Skeletal muscle satellite cell (primary cell): ENCODE data around the gene CDON.

Experiments used
- H3K27me3 ChIP-seq: 2 replicates; pipeline ENCODE4 v1.7.0; 2013; ENCODE audit warnings: low read length; ENCODE audit not compliant: control insufficient read depth, insufficient read depth
- H3K36me3 ChIP-seq: 2 replicates; pipeline ENCODE4 v1.7.0; 2013; ENCODE audit warnings: mild to moderate bottlenecking, control low read depth, low read length; ENCODE audit not compliant: insufficient read depth
- H3K4me1 ChIP-seq: 2 replicates; pipeline ENCODE4 v1.7.0; 2013; ENCODE audit warnings: low read length; ENCODE audit not compliant: control insufficient read depth, insufficient read depth
- H3K4me2 ChIP-seq: 2 replicates; pipeline ENCODE4 v1.7.0; 2013; ENCODE audit warnings: mild to moderate bottlenecking, low read length
- H3K4me3 ChIP-seq: 2 replicates; pipeline ENCODE4 v1.7.0; 2013; ENCODE audit warnings: low read length
- H3K9ac ChIP-seq: 2 replicates; pipeline ENCODE4 v1.7.0; 2013; ENCODE audit warnings: mild to moderate bottlenecking, low read depth, low read length, moderate library complexity
- H3K9me3 ChIP-seq: replicated peaks from 2 replicates; pipeline ENCODE4 v1.7.0; 2013; ENCODE audit warnings: mild to moderate bottlenecking, control low read depth, low read length

CDON gene

DNA sequence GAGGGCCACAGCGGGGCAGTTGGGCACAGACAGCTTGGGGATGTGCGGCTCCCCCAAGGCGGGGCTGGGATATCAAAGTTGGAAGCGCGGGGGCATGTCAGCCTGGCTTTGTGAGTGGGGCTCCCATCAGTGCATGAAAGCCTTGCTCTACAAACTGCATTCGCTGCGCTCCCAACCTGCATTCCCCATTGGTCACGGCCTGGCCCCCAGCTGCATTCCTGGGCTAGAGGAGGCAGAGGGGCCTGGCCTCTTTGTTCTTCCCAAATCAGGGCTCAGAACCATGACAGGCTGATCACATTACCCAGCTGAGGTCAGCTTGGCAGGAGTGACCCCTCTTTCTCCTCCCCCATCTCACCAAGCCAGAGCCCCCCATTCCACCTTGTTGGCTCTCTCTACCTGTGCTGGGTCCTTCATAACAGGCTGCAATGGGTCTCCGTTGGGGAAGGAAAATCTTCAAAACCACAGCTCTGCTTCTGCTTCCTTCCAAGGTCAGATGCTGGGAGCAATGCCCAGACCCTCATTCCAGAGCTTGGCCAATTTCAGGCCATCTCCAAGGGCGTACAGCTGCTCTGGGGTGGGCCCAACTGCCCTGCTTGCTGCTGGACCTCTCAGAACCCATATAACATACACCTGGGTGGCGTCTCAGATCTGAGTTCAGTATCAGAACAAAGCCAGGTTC lies 38.7 kb upstream of the CDON start:
- Histone ChIP-seq H3K36me3 (no peaks in the 10 kb centered on the region), H3K4me2 (no peak overlapping the region), H3K4me1 (no peaks in the 10 kb centered on the region), H3K9ac (no peak overlapping the region), H3K27me3 (peaks cover 44% of the 10 kb centered on the region), H3K4me3 (no peak overlapping the region), H3K9me3 (no peaks in the 10 kb centered on the region)

GRCh38 chr11:126100716-126101115 lies 38.0 kb upstream of the CDON start:
- H3K9ac ChIP-seq, result no peak overlapping the region
- H3K4me3 ChIP-seq, result no peak overlapping the region
- peaks cover 46% of the 10 kb centered on the region for H3K27me3 ChIP-seq
- no peaks in the 10 kb centered on the region for H3K36me3 ChIP-seq
- H3K4me2 ChIP-seq, result no peak overlapping the region
- H3K9me3 ChIP-seq, result no peaks in the 10 kb centered on the region
- no peaks in the 10 kb centered on the region for H3K4me1 ChIP-seq

- no peak overlapping the region for H3K9ac ChIP-seq
- H3K27me3 ChIP-seq, result peaks cover 35% of the 10 kb centered on the region
- H3K9me3 ChIP-seq, result no peaks in the 10 kb centered on the region
- H3K4me1 ChIP-seq, result no peaks in the 10 kb centered on the region
- H3K4me2 ChIP-seq, result no peak overlapping the region
- no peak overlapping the region for H3K4me3 ChIP-seq
- H3K36me3 ChIP-seq, result no peaks in the 10 kb centered on the region
Measured at GRCh38 chr11:126098204-126098769, 35.6 kb upstream of the CDON start.

GRCh38 chr11:126095745-126096144 lies 33.1 kb upstream of the CDON start:
- Histone ChIP-seq H3K27me3 (peaks cover 23% of the 10 kb centered on the region), H3K4me2 (no peak overlapping the region), H3K4me3 (no peak overlapping the region), H3K9me3 (no peaks in the 10 kb centered on the region), H3K9ac (no peak overlapping the region), H3K36me3 (no peaks in the 10 kb centered on the region), H3K4me1 (no peaks in the 10 kb centered on the region)

GRCh38 chr11:126090452-126090851 lies 27.8 kb upstream of the CDON start:
- no peaks in the 10 kb centered on the region for H3K9me3 ChIP-seq
- no peaks in the 10 kb centered on the region for H3K4me1 ChIP-seq
- no peak overlapping the region for H3K4me3 ChIP-seq
- H3K4me2 ChIP-seq, result no peak overlapping the region
- H3K36me3 ChIP-seq, result no peaks in the 10 kb centered on the region
- H3K9ac ChIP-seq, result no peak overlapping the region
- peaks cover 7% of the 10 kb centered on the region for H3K27me3 ChIP-seq

- no peak overlapping the region for H3K9ac ChIP-seq
- H3K4me1 ChIP-seq, result no peaks in the 10 kb centered on the region
- no peaks in the 10 kb centered on the region for H3K9me3 ChIP-seq
- H3K4me3 ChIP-seq, result no peak overlapping the region
- no peak overlapping the region for H3K4me2 ChIP-seq
- no peaks in the 10 kb centered on the region for H3K36me3 ChIP-seq
- H3K27me3 ChIP-seq, result peaks cover 7% of the 10 kb centered on the region
Measured at GRCh38 chr11:126088999-126089398, 26.3 kb upstream of the CDON start.

DNA sequence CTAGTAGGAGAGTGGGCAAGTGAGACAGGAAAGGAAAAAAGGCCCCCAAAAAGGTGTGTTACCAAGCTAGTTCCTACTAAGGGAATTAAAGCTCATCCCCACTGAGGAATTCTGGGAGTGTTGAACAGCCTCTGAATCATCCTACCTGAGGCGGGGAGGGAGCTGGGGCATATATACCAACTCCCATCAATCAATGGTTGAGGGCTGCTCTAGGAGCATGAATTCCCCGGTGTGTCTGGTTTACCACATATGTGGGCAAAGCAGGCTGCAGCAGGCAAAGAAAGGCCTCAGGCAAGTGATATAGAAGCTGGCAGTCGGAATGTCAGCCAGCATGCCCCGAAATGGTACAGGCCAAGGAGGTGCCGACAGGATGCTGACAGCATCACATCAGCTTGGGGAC lies 23.6 kb upstream of the CDON start:
- Histone ChIP-seq H3K36me3 (no peaks in the 10 kb centered on the region), H3K27me3 (peaks cover 20% of the 10 kb centered on the region), H3K4me3 (no peak overlapping the region), H3K4me1 (no peaks in the 10 kb centered on the region), H3K9me3 (no peaks in the 10 kb centered on the region), H3K4me2 (no peak overlapping the region), H3K9ac (no peak overlapping the region)

DNA sequence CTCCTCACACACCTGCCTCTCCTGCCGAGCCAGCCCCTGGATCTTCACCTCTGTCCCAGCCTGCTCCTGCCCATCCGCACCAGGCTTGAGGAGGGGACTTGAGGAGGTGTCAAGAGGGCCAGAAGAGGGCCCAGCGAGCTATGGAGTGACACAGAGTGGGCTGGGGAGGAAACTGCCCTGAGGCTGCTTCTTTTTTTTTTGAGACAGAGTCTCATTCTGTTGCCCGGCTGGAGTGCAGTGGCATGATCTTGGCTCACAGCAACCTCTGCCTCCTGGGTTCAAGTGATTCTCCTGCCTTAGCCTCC lies 21.9 kb upstream of the CDON start:
- Histone ChIP-seq H3K9me3 (no peaks in the 10 kb centered on the region), H3K9ac (no peak overlapping the region), H3K4me1 (peaks cover 7% of the 10 kb centered on the region), H3K27me3 (peaks cover 20% of the 10 kb centered on the region), H3K36me3 (no peaks in the 10 kb centered on the region), H3K4me3 (no peak overlapping the region), H3K4me2 (no peak overlapping the region)

GRCh38 chr11:126083829-126084607 lies 21.4 kb upstream of the CDON start:
- no peak overlapping the region for H3K9ac ChIP-seq
- no peak overlapping the region for H3K4me2 ChIP-seq
- H3K27me3 ChIP-seq, result peaks cover 20% of the 10 kb centered on the region
- peaks cover 7% of the 10 kb centered on the region for H3K4me1 ChIP-seq
- H3K9me3 ChIP-seq, result no peaks in the 10 kb centered on the region
- no peak overlapping the region for H3K4me3 ChIP-seq
- H3K36me3 ChIP-seq, result no peaks in the 10 kb centered on the region

GRCh38 chr11:126082251-126083109 lies 19.8 kb upstream of the CDON start:
- H3K4me2 ChIP-seq, result no peak overlapping the region
- H3K9me3 ChIP-seq, result no peaks in the 10 kb centered on the region
- peaks cover 7% of the 10 kb centered on the region for H3K4me1 ChIP-seq
- H3K4me3 ChIP-seq, result no peak overlapping the region
- H3K36me3 ChIP-seq, result no peaks in the 10 kb centered on the region
- H3K27me3 ChIP-seq, result peaks cover 20% of the 10 kb centered on the region
- H3K9ac ChIP-seq, result no peak overlapping the region

DNA sequence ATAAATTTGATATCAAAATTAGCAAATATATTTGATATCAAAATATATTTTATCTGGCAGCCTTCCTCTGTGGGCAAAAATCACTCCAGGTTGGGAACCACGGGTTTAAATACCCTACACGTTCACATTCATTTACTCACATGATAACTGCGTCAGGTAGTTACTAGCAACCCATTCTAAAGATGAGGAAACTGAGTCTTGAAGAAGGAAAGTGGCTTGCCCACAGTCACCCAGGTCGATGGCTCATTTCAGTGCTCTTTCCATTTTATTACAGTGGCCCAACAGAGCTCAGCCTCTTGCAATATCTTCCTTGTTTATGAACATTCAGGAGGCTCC lies 19.2 kb upstream of the CDON start:
- Histone ChIP-seq H3K4me1 (peaks cover 7% of the 10 kb centered on the region), H3K9me3 (no peaks in the 10 kb centered on the region), H3K4me3 (no peak overlapping the region), H3K4me2 (no peak overlapping the region), H3K27me3 (peaks cover 20% of the 10 kb centered on the region), H3K36me3 (no peaks in the 10 kb centered on the region), H3K9ac (no peak overlapping the region)
